DMS153 treated with DMSO at 0.1 percent for 48 hours (cell line): ENCODE results near the gene OR8H1.

Experiments
- DNase-seq: peaks from one replicate; lab custom pipeline; 2025; ENCODE audit not compliant: unreplicated experiment; lab: John Stamatoyannopoulos, UW

Gene OR8H1, protein sequence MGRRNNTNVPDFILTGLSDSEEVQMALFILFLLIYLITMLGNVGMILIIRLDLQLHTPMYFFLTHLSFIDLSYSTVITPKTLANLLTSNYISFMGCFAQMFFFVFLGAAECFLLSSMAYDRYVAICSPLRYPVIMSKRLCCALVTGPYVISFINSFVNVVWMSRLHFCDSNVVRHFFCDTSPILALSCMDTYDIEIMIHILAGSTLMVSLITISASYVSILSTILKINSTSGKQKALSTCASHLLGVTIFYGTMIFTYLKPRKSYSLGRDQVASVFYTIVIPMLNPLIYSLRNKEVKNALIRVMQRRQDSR

DNA sequence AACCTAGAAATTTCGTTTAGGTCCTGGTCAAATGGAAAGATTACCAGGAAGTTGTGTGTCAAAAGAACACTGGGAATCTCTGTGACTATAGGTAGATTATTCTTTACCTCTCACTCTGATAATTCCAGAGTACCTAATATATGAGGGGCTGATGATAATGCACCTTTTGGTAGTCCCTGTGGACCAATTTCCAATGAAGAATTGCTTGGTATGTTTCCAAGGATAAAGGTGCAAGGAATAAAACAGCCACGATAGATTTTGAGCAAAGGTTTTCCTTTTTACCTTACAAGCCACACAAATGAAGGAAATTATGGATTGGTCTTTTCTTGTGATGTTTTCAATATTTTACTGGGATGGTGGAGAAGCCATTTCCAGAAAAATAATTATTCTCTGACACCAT lies at the start of gene OR8H1:
TSS of gene OR8H1 (minus strand) at position 101 of the 400 bp plus-strand sequence. CDS start 1,192 bp downstream, outside the sequence.
- DNase-seq: no peak

DNA sequence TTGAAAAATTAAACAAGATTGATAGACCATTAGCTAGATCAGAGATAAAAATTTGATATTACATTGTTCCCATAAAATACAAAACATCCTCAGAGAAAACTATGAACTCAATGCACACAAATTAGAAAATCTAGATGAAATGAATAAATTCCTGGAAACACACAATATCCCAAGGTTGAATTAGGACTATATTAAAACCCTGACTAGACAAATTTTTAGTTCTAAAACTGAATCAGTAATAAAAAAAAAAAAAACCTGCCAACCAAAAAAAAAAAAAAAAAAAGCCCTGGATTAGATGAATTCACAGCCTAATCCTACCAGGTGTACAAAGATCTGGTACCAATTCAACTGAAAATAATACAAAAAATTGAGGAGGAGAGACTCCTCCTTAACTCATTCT lies 48.2 kb upstream of the OR8H1 start:
- DNase-seq: no peak

DNA sequence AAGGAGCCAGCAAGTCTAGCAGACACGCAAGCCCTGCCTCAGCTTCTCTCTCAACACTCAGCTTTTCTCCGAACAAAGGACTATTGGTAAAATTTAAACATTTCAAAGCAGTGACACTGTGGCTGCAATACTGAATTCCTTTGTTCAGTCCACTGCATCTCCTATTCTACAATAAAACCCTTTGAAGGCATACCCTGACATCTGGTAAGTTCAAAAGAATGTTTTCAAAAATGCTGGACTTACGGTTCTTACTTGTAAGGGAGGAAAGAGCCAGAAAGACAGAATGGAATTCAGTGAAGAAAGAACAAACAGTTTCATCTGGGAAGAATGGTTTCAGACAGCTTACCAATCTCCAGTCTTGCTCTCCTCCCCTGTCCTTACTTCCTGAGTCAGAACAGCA lies 41.1 kb upstream of the OR8H1 start:
- no peak for DNase-seq

DNA sequence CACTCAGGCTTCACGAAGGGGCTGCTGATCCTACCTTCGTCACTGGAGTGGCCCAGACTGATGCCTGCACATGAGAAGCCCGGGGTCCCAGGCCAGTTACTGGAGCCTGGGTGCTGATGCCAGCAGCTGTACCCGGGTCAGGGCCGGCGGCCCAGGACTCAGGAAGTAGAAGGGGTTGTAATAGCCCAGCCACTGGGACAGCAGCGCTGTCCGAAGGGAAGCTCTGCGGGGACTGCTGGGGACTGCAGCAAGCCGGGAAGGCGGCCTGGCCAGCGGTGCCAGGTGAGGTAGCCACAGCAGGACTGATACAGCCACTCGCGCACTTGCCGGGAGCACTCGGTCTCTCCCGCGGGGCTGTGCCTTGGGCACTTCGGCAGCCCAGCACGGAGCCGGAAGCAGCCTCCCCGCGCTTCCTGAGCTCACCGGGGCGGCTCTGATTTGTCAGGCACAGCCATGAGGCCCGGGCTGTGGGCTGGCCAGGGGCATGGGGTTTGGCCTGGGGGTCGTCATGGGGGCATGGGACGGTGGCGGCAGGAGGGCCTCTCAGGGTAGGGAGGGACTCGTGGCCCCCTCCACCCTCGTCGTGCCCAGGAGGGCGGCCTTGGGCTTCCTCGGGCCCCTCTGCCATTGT lies 39.9 kb upstream of the OR8H1 start:
- no peak for DNase-seq

DNA sequence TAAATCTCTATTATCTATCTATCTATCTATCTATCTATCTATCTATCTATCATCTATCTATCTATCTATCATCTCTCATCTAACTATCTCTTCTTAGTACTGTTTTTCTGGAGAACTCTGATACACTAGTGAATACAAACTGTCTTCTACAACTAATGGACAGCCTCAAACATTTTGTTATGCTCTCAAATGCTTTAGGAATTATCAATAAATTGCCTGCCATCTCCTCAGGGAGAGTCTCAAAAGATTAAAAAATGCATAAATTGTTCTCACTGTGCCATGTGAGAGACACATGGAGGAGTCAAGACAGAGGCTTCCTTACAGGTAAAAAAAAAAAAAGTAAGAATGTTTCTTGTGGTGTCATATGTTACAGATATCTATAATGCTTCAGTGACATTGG lies 22.8 kb upstream of the OR8H1 start, which contains the start of gene OR8K3:
TSS of gene OR8K3 (plus strand) at position 301 of the 400 bp plus-strand sequence. CDS start 3,163 bp downstream, outside the sequence.
- no peak for DNase-seq

DNA sequence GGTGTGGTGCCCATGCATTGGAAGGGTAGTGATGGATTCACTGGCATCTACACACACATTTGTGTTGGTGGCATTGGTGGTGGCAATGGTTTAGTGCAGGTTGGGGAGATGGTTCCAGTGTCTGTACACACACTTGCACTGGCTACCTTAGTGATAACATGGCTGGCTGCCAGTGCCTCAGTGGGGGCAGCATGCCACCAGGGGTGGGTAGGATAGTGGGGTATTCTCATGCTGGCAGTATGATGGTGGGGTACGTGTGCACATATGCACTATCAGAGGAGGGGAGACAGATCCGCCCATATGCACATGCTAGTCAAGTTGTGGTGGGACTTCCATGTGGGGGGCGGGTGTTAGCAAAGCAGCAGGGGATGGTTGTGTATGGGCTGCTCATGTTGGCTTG lies 15.8 kb upstream of the OR8H1 start:
- no peak for DNase-seq

DNA sequence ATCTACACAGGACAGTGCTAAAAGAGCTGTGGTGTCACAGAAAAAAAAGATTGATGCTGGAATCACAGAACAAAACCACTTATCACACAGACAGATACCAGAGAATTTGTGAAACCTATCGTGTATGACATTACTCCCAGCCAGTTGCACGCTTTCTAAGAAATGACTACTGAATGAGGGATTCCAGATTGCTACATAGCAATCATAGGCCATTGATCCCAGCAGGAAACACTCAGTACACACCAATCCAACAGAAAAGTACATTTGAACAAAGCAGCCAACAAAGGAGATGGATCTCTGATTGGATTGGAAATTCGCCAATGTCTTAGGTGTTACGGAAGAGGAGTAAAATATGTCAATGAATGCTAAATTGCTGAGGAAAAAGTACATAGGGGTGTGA lies 4.8 kb upstream of the OR8H1 start:
- no peak for DNase-seq

DNA sequence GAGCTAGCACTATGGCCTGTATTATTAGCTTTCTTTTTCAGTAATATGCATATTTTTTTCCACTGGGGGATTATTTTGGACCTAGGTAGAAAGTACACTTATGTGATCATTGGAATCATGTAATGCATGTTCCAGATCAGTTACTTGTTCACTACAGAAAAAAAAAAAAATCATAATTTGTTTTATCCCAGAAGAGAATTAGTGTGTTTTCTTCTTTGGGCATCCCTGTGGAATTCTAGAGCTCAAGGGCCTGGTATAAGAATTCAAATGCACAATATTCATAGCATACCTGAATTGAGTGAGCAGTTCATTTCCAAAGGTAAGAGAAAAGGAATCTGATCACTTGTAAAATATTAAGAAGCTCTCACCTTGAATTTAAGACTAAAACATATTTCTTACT lies 18.2 kb downstream of the OR8H1 start, which contains the start of gene OR5T1:
TSS of gene OR5T1 (plus strand) at position 301 of the 400 bp plus-strand sequence. CDS start 1,485 bp downstream, outside the sequence.
- no peak for DNase-seq

DNA sequence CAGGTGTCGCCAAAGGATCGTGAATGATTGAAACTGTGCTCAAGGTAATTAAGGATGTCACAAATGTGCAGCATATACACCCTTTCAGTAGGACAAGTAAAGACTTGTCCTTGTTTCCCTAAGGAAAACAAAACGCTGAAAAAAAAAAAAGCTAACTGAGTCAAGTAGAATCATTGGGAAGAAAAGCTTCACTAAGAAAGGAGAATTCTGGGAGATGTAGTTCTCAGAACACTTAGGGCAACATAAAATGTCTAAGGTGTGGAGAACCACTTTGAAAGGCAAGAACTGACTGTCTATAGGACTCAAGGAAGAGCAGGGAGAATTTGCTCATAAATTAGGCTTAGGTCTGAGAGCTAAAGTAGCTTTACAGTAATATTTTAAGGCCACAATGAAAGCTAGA lies 21.0 kb downstream of the OR8H1 start:
- no peak for DNase-seq

DNA sequence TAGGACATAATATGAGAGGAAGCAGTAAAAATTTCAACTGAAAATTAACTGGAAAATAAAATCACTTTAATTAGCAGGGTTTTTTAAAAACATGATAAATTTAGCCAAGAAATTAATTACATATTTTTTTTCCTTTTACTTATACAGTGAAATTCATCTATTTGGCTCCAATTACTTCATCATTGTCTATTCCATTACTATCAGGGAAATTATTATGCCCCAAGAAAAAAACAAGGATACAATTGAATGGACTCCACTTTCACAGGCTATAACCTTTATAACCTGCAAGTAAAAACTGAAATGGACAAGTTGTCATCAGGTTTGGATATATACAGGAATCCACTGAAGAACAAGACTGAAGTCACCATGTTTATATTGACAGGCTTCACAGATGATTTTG lies 40.1 kb downstream of the OR8H1 start, which contains the start of gene OR5T3:
TSS of gene OR5T3 (plus strand) at position 301 of the 400 bp plus-strand sequence. CDS start at position 301, 0 bp downstream.
- DNase-seq: no peak
